Bronchus fibroblast of lung (primary cell): ENCODE measurements around the gene RARRES2. TPM values are rescaled to one million over a fixed set of nuclear protein-coding genes. Genes with fewer than 3 reads are reported as not detected.

ENCODE experiments used
- total RNA-seq: library from RNA; depleted of rRNA; stranded (reverse); fragments of >200 nt; gene quantifications from 2 replicates; pipeline ENCODE4 v1.2.3, GENCODE V29; 2015

RARRES2 gene
- 9.5 and 11.9 TPM in 2 replicates for total RNA-seq

DNA sequence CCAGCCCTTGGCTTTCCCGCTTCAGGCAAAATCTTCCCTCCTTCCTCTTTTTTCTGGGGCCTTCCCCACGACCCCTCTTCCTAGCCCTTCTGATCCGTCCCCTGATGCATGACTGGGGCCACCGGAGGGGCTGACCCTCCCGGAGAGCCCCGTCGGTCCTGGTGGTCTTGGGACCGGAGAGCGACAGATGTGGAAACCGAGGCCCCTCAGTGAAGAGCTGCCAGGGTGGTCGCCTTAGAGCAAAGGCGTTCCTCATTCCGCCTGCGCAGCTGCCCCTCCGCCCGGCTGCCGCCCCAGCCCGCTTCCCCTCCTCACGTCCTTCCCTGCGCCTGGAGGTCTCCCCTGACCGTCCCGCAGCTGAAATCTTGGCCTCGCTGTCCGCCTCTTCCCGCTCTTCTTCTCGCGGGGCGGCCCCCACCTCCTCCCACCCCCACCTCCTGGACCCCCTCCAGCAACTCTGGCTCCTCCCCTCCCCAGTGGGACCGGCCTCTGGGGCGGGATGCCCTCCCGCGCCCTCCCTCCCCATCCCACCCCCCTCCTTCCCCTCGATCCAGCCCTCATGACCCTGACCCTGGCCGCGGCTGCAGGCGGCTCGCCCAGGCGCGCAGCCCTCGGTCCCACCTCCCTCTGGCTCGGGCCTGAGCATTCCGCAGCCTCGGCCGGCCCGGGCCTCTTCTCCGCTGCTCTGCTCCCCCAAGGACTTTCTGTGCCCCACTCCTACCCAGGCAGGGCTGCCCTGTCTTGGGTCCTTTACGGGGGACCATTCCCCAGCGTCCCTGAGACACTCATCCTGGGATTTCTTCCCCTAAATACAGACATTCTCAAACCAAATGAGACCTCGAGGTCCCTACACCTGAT lies at the start of gene RARRES2:
RARRES2 (minus strand) TSS at position 367 of the 858 bp plus-strand sequence. CDS start 1,020 bp downstream, outside the sequence.

DNA sequence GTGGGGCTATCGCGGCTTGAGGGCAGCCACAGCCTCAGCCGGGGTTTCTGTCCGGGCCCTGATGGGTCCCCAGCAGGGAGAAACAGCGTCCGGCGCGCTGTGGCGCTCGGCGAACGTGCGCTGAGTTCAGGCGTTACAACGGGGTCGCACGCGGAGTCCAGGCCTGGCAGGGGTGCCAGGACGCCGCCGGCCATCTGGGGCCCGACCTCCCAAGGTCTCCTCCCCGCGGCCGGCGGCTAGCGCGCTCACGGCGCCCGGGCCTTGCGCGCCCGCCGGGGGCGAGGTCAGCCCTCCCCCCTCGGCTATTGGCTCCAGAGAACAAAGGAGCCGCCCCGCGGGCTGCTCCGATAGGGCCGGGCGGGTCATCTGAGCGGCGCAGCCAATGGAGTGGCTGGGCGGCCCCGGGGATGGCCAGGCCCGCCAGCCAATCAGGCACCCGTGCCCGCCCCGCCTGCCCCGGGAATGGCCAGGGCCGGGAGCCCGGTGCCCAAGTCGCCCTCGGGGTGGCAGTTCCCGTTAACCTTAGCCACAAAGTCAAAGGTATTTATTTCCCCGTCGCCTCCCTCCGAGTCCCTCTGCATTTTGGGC lies 37.5 kb upstream of the RARRES2 start, which contains the start of gene ZNF775:
ZNF775 (plus strand) TSS at position 478 of the 588 bp plus-strand sequence. CDS start 9,141 bp downstream, outside the sequence.

DNA sequence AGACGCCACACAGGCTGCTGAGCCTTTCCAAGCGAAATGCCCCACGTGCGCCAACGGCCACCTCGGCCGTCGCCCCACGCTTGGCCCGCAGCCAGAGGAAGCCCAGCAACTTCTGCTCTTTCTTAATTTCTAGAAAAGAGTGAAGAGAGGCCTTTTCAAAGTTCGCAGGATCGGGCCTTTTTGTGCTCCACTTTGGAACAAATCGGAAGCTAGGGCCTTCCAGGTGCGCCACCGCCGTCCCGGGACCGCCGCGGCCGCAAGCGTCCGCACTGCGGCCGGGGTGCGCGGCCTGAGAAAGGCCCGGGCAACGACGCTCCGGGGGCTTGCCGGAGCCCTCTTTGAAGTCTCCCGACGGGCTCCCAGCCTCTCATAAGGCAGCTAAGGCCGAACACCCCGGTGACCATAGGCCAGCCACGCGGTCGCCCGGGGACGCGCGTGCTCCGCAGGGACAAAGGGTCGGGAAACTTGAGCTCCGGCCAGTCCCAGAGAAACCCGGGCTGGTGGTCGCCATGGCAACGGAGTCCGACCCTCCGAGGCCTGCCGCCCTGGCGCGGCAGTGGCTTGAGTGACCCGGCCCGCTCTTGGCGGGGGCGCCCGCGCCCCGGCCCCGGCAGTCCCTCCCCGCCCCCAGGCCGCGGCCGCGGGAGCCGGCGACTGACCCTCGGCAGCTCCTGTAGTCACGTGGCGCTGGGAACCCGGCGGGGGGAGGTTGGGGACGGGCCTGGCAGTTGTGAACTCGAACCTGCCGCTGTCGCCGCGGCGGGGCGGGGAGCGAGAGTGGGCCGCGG lies 26.9 kb upstream of the RARRES2 start, which contains the start of gene REPIN1:
REPIN1 (plus strand) TSS at position 727 of the 788 bp plus-strand sequence. CDS start 890 bp downstream, outside the sequence.

DNA sequence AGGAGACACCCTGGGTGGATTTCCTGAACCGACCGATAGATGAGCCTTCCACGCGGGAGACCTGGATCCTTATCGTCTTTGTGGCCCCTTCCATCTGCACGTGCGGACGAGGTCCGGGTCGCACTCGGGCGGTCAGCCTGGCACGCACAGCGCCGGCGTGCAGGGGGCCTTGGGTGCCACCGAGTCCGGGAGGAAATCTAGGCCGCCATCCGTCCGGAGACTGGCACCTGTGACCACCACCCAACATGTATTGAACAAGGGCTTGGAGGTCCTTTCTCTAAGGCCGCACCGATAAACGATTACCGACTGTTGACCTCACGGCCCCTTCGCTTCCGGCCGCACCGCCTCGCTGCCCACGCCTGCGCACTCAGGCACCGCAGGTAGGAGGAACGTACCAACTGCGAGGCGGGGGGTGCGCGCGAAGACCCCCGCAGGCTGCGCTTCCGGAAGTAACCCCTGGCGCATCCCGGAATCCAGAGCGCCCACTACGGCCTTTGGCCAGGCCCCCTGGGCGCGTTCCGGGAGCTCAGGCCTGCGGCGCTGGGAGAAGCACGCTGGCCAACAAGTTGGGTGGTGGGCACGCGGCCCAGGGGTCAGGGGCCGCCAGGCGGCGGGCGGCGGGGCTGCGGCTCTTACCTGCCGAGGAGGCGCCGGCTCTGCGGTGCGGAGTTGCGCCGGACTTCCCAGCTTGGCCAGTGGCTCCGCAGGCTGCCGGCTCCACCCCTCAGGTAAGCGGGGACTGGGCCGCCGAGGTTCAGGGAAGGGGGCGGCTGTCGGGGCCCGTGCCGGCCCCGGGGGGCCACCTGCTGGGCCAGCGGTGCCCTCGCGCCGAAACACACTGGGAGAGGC lies 18.4 kb downstream of the RARRES2 start, which contains the start of the genes ACTR3C and LRRC61:
ACTR3C (minus strand) TSS at position 713 of the 849 bp plus-strand sequence. CDS start 28,249 bp downstream, outside the sequence.
LRRC61 (plus strand) TSS at position 523 of the 849 bp plus-strand sequence. CDS start 13,507 bp downstream, outside the sequence.

Other genes starting within 250 kb of the RARRES2 start
- gene LRRC61, start 18.3 kb downstream of the RARRES2 start, total RNA-seq, result 6.7 and 6.8 TPM in 2 replicates
- 0.17 and 0.45 TPM in 2 replicates for gene ACTR3C, start 18.1 kb downstream of the RARRES2 start, total RNA-seq
- gene REPIN1, start 27.2 kb upstream of the RARRES2 start, total RNA-seq, result 70.2 and 75.7 TPM in 2 replicates
- gene ZNF775, start 37.7 kb upstream of the RARRES2 start, total RNA-seq, result 5.9 and 7.4 TPM in 2 replicates
- gene GIMAP8, start 109.0 kb upstream of the RARRES2 start, total RNA-seq, result not detected in 2 replicates
- not detected in 2 replicates for gene GIMAP7, start 173.2 kb upstream of the RARRES2 start, total RNA-seq
- not detected in 2 replicates for gene GIMAP4, start 225.8 kb upstream of the RARRES2 start, total RNA-seq